Calu3 (cell line): ENCODE data around the gene DBH. TPM values are rescaled to one million over a fixed set of nuclear protein-coding genes. Genes with fewer than 3 reads are reported as not detected.

ENCODE experiments used
- BruUV-seq: library from RNA; stranded (reverse); fragments of 400-500 nt; replicated peaks from 2 replicates; lab custom pipeline; 2021; lab: Mats Ljungman, UMichigan
- CTCF ChIA-PET: fragments of 300-600 bp; sonication (Branson Sonifier 250); formaldehyde crosslinking; loops from one replicate; lab custom pipeline; 2022; ENCODE audit warnings: antibody characterized with exemption; lab: Charles Lee
- DNase-seq: peaks from one replicate; pipeline ENCODE4 v3.0.0; 2022
- H3K27ac Mint-ChIP-seq: one replicate; pipeline ENCODE4 v1.8.0; 2022; ENCODE audit warnings: mixed read lengths; ENCODE audit not compliant: unreplicated experiment
- H3K27me3 Mint-ChIP-seq: one replicate; pipeline ENCODE4 v1.8.0; 2022; ENCODE audit warnings: mixed read lengths; ENCODE audit not compliant: unreplicated experiment
- H3K36me3 Mint-ChIP-seq: one replicate; pipeline ENCODE4 v1.8.0; 2022; ENCODE audit warnings: mild to moderate bottlenecking, moderate library complexity, mixed read lengths; ENCODE audit not compliant: insufficient read depth, unreplicated experiment
- H3K4me1 Mint-ChIP-seq: one replicate; pipeline ENCODE4 v1.8.0; 2022; ENCODE audit warnings: mild to moderate bottlenecking, low read depth, mixed read lengths; ENCODE audit not compliant: unreplicated experiment
- H3K4me3 Mint-ChIP-seq: one replicate; pipeline ENCODE4 v1.8.0; 2022; ENCODE audit warnings: mild to moderate bottlenecking, low read depth, moderate library complexity, mixed read lengths; ENCODE audit not compliant: unreplicated experiment
- H3K9me3 Mint-ChIP-seq: one replicate; pipeline ENCODE4 v1.8.0; 2022; ENCODE audit warnings: low read depth, mixed read lengths; ENCODE audit not compliant: unreplicated experiment
- CTCF ChIP-seq: fragments of 200-600 bp; IDR thresholded peaks from one replicate; pipeline ENCODE4 v1.8.0; 2022; ENCODE audit warnings: antibody characterized with exemption; ENCODE audit not compliant: unreplicated experiment
- intact Hi-C: fragments of 100-400 bp; cut with micrococcal nuclease; formaldehyde crosslinking; loops from one replicate; pipeline ENCODE4 v1.10.0; 2022; ENCODE audit not compliant: unreplicated experiment
- total RNA-seq: library from RNA; stranded (reverse); gene quantifications from 2 replicates; pipeline ENCODE4 v1.2.3, GENCODE V29; 2022

The DBH gene
- total RNA-seq, 1 experiment from 2014 or later, result not detected

GRCh38 chr9:133631111-133631510 lies 5.1 kb upstream of the DBH start:
- H3K36me3 Mint-ChIP-seq, result no peaks in the 10 kb centered on the region
- H3K27me3 Mint-ChIP-seq, result peaks cover 68% of the 10 kb centered on the region
- no peaks in the 10 kb centered on the region for H3K4me1 Mint-ChIP-seq
- CTCF ChIA-PET, result interaction anchor here (0.6 kb wide), 1 partner anchor 30 kb away, joined by 3 read pairs; no protein-coding TSS in a partner anchor
- BruUV-seq, result no TSS peak
- H3K9me3 Mint-ChIP-seq, result peaks cover 5% of the 10 kb centered on the region
- H3K4me3 Mint-ChIP-seq, result no peak overlapping the region
- no peak for DNase-seq
- intact Hi-C loops, result no loop called here
- no peak overlapping the region for H3K27ac Mint-ChIP-seq
- no peak for TF ChIP-seq CTCF

DNA sequence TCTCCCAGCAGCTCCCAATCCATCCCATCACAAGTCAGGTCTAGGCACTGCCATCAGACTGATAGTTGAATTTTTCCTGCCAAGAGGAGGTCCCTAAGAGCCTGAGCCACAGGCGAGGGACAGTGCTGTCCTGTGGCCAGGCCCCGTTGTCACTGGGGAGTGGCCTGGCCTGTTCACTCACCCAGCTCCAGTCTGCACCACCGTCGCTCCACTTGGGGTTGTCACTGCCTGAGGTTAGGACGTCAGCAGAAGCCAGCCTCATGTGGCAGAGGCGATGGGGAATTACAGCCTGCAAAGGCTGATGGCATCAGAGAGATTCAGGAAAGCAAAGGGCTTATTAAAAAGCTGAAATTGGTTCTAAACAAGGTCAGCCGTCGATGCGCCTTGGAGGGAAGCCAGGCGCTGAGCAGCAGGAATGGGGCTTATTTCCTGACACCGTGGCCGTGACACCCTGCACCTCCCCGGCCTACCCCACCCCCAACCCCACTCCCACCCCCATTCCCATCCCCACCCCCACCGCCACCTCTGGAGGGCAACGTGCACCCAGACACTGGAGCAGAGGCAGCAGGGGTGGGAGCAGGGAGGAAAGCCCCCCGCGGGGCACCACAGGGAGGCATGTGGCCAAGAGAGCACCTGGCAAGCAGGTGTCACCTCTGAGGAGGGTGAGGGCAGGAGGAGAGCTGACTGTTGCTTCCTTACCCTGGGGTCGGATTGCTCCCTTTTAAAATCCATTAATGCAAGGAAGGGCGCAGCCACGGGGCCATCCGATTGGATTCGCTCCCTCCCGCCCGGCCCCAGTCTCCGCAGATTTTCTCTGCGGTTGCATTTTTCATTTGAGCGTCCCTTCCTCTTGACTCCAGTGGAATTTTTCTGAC lies 3.1 kb upstream of the DBH start:
- H3K4me3 Mint-ChIP-seq, result no peak overlapping the region
- DNase-seq, result no peak
- BruUV-seq, result no TSS peak
- H3K27ac Mint-ChIP-seq, result no peak overlapping the region
- intact Hi-C loops, result no loop called here
- H3K4me1 Mint-ChIP-seq, result no peaks in the 10 kb centered on the region
- TF ChIP-seq CTCF, result no peak
- peaks cover 68% of the 10 kb centered on the region for H3K27me3 Mint-ChIP-seq
- H3K36me3 Mint-ChIP-seq, result no peaks in the 10 kb centered on the region
- CTCF ChIA-PET, result no interaction called here
- no peaks in the 10 kb centered on the region for H3K9me3 Mint-ChIP-seq

- no peak for DNase-seq
- Mint-ChIP-seq H3K9me3 (no peaks in the 10 kb centered on the region), H3K4me3 (no peak overlapping the region), H3K27me3 (peaks cover 68% of the 10 kb centered on the region), H3K27ac (no peak overlapping the region), H3K4me1 (no peaks in the 10 kb centered on the region), H3K36me3 (no peaks in the 10 kb centered on the region)
- intact Hi-C loops, result no loop called here
- CTCF ChIA-PET, result no interaction called here
- no TSS peak for BruUV-seq
- TF ChIP-seq CTCF, result no peak
Measured at GRCh38 chr9:133633681-133634080, 2.5 kb upstream of the DBH start.

DNA sequence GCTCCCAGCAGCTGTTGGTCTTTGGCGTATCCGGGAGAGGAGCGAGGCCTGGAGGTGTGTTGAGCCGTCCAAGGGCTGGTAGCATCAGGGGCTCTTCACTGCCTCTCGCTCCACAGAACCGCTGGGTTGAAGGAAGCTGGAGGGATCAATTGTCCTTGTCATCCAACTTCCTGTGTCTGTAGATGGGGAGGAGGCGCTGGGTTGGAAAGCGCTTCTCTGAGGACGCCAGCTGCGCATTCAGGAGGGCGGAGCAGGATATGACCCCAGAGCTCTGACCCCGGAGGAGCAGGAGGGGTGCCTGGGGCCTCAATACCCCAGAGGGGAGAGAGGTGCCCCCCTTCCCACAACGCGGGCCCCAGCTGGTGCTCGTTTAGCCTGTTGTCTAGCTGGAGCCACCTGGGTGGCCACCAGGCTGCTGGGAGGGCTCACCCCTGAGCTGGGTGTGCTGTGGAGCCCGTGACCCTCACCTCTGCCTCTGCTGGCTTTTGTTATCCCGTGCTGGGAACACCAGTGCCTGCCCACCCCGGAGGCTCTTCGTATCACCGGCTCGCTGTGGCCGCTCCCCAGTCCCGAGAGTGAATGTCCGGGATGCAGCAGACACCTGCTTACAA lies 2.0 kb upstream of the DBH start:
- intact Hi-C loops, result no loop called here
- H3K9me3 Mint-ChIP-seq, result no peaks in the 10 kb centered on the region
- no peak for TF ChIP-seq CTCF
- no peak for DNase-seq
- no peaks in the 10 kb centered on the region for H3K4me1 Mint-ChIP-seq
- H3K27ac Mint-ChIP-seq, result no peak overlapping the region
- no peaks in the 10 kb centered on the region for H3K36me3 Mint-ChIP-seq
- H3K27me3 Mint-ChIP-seq, result peaks cover 68% of the 10 kb centered on the region
- CTCF ChIA-PET, result no interaction called here
- BruUV-seq, result no TSS peak
- no peak overlapping the region for H3K4me3 Mint-ChIP-seq
